ENCODE data around the gene ACTR1B. TPM values are rescaled to one million over a fixed set of nuclear protein-coding genes. Genes with fewer than 3 reads are reported as not detected.

Gene ACTR1B
- polyA plus RNA-seq, 1 of the 3 experiments (the other 2 are of a cell fraction) = 51.5 TPM

DNA sequence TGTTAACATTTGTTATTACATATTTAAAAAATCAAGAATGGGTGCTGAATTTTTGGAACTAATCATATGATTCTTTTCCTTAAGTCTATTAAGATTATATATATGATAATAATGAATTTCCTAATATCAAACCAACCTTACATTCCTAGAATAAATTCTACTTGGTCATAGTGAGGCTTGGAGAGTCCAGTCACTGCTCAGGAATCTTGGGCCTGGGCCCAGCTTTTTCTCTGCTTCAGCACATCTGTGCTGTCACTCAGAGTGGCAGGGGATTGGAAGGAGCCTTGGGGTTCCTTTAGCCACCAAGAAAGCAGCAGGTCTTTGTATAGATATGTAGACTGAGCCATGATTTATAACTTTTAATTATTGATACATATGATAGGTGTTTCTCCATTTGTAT, 29.6 kb upstream of the ACTR1B start:
- H3K9ac ChIP-seq = no peak overlapping the region
- no peaks in the 10 kb centered on the region for H3K27me3 ChIP-seq (ENCODE audit: insufficient read depth)
- no peaks in the 10 kb centered on the region for H4K20me1 ChIP-seq (ENCODE audit: insufficient read depth)
- H3K9me3 ChIP-seq = no peaks in the 10 kb centered on the region
- no peaks in the 10 kb centered on the region for H3K36me3 ChIP-seq (replicated peaks in 1 of 2; ENCODE audit: control insufficient read depth in 1 of 2, insufficient read depth in 2 of 2, low read length in 1 of 2)
- H3F3A ChIP-seq (replicated peaks; ENCODE audit: insufficient read depth) = no peaks in the 10 kb centered on the region
- POLR2A ChIA-PET = interaction anchor here (1.0 kb wide), 1 partner anchor 29 kb away, joined by 3 read pairs; the partner anchor contains the start of gene ACTR1B
- no peak overlapping the region for H3K4me3 ChIP-seq (ENCODE audit: low read depth in 2 of 2, low read length in 1 of 2)
- no peaks in the 10 kb centered on the region for H3K9me2 ChIP-seq
- no peak for DNase-seq
- no peak overlapping the region for H2AFZ ChIP-seq (ENCODE audit: low read depth)
- H3K4me2 ChIP-seq = no peak overlapping the region
- no peaks in the 10 kb centered on the region for H3K79me2 ChIP-seq (ENCODE audit: insufficient read depth)
- no peaks in the 10 kb centered on the region for H3K4me1 ChIP-seq (ENCODE audit: control insufficient read depth in 1 of 2, insufficient read depth in 2 of 2, low read depth in 1 of 2, low read length in 1 of 2)
- H3K27ac ChIP-seq (ENCODE audit: low read depth in 2 of 2, low read length in 1 of 2) = no peak overlapping the region
- CTCF ChIA-PET = no interaction called here
- TF ChIP-seq GABPA (IDR thresholded peaks at IDR 0.05; ENCODE audit: low read depth) = no peak
- no peak for TF ChIP-seq RFX5 (IDR thresholded peaks at IDR 0.05; ENCODE audit: low read length)
- no peak for TF ChIP-seq MEF2A (IDR thresholded peaks at IDR 0.05; ENCODE audit: borderline replicate concordance, low read depth)

GRCh38 chr2:97691166-97691565, 27.3 kb upstream of the ACTR1B start:
- Histone ChIP-seq H3K4me1 (ENCODE audit: control insufficient read depth in 1 of 2, insufficient read depth in 2 of 2, low read depth in 1 of 2, low read length in 1 of 2) (no peaks in the 10 kb centered on the region), H3K36me3 (replicated peaks in 1 of 2; ENCODE audit: control insufficient read depth in 1 of 2, insufficient read depth in 2 of 2, low read length in 1 of 2) (no peaks in the 10 kb centered on the region), H3K4me2 (no peak overlapping the region), H3K9ac (no peak overlapping the region), H3K79me2 (ENCODE audit: insufficient read depth) (no peaks in the 10 kb centered on the region), H3K9me2 (no peaks in the 10 kb centered on the region), H3K4me3 (ENCODE audit: low read depth in 2 of 2, low read length in 1 of 2) (no peak overlapping the region), H3K27me3 (ENCODE audit: insufficient read depth) (no peaks in the 10 kb centered on the region), H3F3A (replicated peaks; ENCODE audit: insufficient read depth) (no peaks in the 10 kb centered on the region), H4K20me1 (ENCODE audit: insufficient read depth) (no peaks in the 10 kb centered on the region), H2AFZ (ENCODE audit: low read depth) (no peak overlapping the region), H3K27ac (ENCODE audit: low read depth in 2 of 2, low read length in 1 of 2) (no peak overlapping the region), H3K9me3 (no peaks in the 10 kb centered on the region)
- DNase-seq = no peak
- WGBS (ENCODE audit: low lambda C conversion rate) = 57% methylated on average over 6 of the region's 6 CpGs
- no peak for TF ChIP-seq FOXJ3 (CRISPR knock-in tag; IDR thresholded peaks at IDR 0.05)
- no peak for TF ChIP-seq YY1 (IDR thresholded peaks at IDR 0.05; ENCODE audit: low read depth)
- TF ChIP-seq POLR2AphosphoS5 (IDR thresholded peaks at IDR 0.05; ENCODE audit: low read depth, low read length) = no peak
- TF ChIP-seq FOXM1 (IDR thresholded peaks at IDR 0.05; ENCODE audit: low read depth) = no peak
- TF ChIP-seq, protein P1, sequence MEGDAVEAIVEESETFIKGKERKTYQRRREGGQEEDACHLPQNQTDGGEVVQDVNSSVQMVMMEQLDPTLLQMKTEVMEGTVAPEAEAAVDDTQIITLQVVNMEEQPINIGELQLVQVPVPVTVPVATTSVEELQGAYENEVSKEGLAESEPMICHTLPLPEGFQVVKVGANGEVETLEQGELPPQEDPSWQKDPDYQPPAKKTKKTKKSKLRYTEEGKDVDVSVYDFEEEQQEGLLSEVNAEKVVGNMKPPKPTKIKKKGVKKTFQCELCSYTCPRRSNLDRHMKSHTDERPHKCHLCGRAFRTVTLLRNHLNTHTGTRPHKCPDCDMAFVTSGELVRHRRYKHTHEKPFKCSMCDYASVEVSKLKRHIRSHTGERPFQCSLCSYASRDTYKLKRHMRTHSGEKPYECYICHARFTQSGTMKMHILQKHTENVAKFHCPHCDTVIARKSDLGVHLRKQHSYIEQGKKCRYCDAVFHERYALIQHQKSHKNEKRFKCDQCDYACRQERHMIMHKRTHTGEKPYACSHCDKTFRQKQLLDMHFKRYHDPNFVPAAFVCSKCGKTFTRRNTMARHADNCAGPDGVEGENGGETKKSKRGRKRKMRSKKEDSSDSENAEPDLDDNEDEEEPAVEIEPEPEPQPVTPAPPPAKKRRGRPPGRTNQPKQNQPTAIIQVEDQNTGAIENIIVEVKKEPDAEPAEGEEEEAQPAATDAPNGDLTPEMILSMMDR (IDR thresholded peaks at IDR 0.05) = no peak
- TF ChIP-seq TAF1 (IDR thresholded peaks at IDR 0.05; ENCODE audit: borderline replicate concordance, low read depth, low read length) = no peak
- TF ChIP-seq TEAD4 (IDR thresholded peaks at IDR 0.05; ENCODE audit: borderline replicate concordance, insufficient read depth) = no peak
- TF ChIP-seq RAD21 (IDR thresholded peaks at IDR 0.05; ENCODE audit: low read length) = no peak
- no peak for TF ChIP-seq TCF12 (IDR thresholded peaks at IDR 0.05)
- no peak for TF ChIP-seq RCOR1 (IDR thresholded peaks at IDR 0.05; ENCODE audit: low read length)
- no peak for TF ChIP-seq MAX (IDR thresholded peaks at IDR 0.05; ENCODE audit: low read depth)
- no peak for TF ChIP-seq EZH2phosphoT487 (IDR thresholded peaks at IDR 0.05; ENCODE audit: borderline replicate concordance, low read depth)
- TF ChIP-seq, protein P2, sequence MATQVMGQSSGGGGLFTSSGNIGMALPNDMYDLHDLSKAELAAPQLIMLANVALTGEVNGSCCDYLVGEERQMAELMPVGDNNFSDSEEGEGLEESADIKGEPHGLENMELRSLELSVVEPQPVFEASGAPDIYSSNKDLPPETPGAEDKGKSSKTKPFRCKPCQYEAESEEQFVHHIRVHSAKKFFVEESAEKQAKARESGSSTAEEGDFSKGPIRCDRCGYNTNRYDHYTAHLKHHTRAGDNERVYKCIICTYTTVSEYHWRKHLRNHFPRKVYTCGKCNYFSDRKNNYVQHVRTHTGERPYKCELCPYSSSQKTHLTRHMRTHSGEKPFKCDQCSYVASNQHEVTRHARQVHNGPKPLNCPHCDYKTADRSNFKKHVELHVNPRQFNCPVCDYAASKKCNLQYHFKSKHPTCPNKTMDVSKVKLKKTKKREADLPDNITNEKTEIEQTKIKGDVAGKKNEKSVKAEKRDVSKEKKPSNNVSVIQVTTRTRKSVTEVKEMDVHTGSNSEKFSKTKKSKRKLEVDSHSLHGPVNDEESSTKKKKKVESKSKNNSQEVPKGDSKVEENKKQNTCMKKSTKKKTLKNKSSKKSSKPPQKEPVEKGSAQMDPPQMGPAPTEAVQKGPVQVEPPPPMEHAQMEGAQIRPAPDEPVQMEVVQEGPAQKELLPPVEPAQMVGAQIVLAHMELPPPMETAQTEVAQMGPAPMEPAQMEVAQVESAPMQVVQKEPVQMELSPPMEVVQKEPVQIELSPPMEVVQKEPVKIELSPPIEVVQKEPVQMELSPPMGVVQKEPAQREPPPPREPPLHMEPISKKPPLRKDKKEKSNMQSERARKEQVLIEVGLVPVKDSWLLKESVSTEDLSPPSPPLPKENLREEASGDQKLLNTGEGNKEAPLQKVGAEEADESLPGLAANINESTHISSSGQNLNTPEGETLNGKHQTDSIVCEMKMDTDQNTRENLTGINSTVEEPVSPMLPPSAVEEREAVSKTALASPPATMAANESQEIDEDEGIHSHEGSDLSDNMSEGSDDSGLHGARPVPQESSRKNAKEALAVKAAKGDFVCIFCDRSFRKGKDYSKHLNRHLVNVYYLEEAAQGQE (IDR thresholded peaks at IDR 0.05; ENCODE audit: low read depth, low read length) = no peak
- TF ChIP-seq NRF1 (IDR thresholded peaks at IDR 0.05; ENCODE audit: low read depth, low read length) = no peak
- TF ChIP-seq ELF1 (IDR thresholded peaks at IDR 0.05) = no peak
- TF ChIP-seq CHD2 (IDR thresholded peaks at IDR 0.05; ENCODE audit: low read length, partially characterized antibody) = no peak
- TF ChIP-seq NFIC (IDR thresholded peaks at IDR 0.05; ENCODE audit: borderline replicate concordance) = no peak
- TF ChIP-seq RXRA (IDR thresholded peaks at IDR 0.05; ENCODE audit: borderline replicate concordance, low read depth) = no peak
- no peak for TF ChIP-seq ZBTB33 (IDR thresholded peaks at IDR 0.05; ENCODE audit: borderline replicate concordance, low read depth)
- POLR2A ChIA-PET = no interaction called here
- CTCF ChIA-PET = interaction anchor here (1.2 to 2.3 kb wide), 4 partner anchors 9 to 100 kb away, joined by 4 to 10 read pairs (median 6); partner anchors contain the start of gene ACTR1B
